ENCODE measurements around the gene MTIF3.

DNA sequence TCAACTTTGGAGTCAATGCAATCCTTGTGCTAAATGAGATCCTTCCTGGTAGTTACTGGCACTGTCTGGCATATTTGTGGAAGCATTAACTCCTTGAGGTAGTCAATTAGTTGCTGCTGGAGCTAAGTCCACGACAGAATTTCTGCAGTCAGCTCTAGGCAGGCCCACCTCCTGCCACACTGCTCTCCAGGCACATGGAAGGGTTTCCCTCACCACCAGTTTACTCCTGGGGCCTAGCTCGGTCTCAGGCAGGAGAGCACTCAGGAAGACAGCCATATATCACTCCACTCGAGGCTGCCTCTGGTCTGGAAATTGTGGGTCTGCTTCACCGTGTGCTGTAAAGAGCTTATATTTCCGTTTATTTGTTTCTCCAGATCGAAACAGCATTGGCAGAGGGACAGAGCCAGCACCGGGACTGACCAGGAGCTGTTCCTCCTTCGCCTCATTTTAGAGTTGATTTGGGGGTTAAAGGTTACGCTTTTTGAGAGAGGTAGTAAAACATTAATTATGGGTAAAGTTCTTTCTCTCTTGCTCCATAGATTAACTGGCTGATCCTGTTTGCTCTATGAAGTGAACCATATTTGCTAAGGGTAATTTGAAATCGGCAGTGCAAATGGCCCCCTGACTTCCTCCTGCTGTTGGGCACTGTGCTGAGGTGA, 46.5 kb downstream of the MTIF3 start:
- TF ChIP-seq, protein P1, sequence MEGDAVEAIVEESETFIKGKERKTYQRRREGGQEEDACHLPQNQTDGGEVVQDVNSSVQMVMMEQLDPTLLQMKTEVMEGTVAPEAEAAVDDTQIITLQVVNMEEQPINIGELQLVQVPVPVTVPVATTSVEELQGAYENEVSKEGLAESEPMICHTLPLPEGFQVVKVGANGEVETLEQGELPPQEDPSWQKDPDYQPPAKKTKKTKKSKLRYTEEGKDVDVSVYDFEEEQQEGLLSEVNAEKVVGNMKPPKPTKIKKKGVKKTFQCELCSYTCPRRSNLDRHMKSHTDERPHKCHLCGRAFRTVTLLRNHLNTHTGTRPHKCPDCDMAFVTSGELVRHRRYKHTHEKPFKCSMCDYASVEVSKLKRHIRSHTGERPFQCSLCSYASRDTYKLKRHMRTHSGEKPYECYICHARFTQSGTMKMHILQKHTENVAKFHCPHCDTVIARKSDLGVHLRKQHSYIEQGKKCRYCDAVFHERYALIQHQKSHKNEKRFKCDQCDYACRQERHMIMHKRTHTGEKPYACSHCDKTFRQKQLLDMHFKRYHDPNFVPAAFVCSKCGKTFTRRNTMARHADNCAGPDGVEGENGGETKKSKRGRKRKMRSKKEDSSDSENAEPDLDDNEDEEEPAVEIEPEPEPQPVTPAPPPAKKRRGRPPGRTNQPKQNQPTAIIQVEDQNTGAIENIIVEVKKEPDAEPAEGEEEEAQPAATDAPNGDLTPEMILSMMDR (IDR thresholded peaks at IDR 0.05), result no peak
- TF ChIP-seq POLR2AphosphoS5 (IDR thresholded peaks at IDR 0.05), result peak in 2 of 3 donors; percentile 27 to 53
